ENCODE measurements around the gene DDAH1.

The DDAH1 gene

GRCh38 chr1:85328713-85329397 lies 136.1 kb downstream of the DDAH1 start:
- no peak for DNase-seq (ENCODE audit: low spot score)

- no peak for DNase-seq (ENCODE audit: low spot score)
Observed at GRCh38 chr1:85327759-85328158, 137.2 kb downstream of the DDAH1 start.

- no peak for DNase-seq (ENCODE audit: low spot score)
Observed at GRCh38 chr1:85326851-85327250, 138.1 kb downstream of the DDAH1 start.

DNA sequence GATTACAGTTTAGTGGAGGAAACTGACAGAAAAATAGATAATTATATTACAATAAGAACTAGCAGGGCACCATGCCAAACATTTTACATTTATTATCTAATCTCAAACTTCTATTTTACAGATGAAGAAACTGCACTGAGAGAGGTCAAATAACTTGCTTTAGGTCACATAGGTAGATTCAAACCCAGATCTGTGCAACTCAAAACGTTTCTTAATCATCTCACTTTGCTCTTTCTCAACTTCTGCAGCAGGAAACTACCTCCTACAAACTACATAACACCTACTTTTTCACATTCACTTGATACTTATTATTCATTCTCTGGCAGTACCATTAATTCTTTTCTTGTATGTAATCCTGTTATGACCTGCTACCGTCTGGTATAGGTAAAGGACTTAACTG lies 138.6 kb downstream of the DDAH1 start:
- no peak for DNase-seq (ENCODE audit: low spot score)

GRCh38 chr1:85325920-85326319 lies 139.0 kb downstream of the DDAH1 start:
- DNase-seq (ENCODE audit: low spot score), result no peak

DNA sequence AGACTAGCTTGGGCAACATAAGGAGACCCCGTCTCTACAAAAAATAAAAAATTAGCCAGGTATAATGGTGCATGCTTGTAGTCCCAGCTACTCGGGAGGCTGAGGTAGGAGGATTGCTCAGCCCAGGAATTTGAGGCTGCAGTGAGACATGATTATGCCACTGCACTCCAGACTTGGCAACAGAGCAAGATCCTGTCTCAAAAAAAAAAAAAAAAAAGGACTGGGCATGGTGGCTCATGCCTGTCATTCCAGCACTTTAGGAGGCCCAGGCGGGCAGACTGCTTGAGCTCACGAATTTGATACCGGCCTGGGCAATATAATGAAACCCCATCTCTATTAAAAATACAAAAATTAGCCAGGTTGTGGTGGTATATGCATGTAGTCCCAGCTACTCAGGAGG lies 141.2 kb downstream of the DDAH1 start:
- DNase-seq (ENCODE audit: low spot score), result no peak

DNA sequence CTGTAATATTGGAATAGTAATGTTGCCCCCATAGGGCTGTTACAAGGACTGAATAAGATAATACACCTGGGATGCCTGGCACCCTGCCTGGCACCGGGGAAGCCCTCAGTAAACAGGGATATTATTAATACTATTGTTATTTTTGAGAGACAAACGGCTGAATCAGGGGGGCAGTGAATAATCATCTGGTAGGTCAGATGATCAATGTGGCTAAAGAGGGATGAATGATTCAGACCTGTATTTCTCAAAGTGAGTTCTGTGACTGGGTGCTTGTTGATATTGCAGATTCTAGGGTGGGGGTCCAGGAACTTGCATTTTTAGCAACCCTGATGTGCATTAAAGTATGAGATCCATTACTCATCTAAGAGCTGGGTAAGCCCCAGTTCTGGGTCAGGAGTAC lies 142.3 kb downstream of the DDAH1 start:
- no peak for DNase-seq (ENCODE audit: low spot score)

DNA sequence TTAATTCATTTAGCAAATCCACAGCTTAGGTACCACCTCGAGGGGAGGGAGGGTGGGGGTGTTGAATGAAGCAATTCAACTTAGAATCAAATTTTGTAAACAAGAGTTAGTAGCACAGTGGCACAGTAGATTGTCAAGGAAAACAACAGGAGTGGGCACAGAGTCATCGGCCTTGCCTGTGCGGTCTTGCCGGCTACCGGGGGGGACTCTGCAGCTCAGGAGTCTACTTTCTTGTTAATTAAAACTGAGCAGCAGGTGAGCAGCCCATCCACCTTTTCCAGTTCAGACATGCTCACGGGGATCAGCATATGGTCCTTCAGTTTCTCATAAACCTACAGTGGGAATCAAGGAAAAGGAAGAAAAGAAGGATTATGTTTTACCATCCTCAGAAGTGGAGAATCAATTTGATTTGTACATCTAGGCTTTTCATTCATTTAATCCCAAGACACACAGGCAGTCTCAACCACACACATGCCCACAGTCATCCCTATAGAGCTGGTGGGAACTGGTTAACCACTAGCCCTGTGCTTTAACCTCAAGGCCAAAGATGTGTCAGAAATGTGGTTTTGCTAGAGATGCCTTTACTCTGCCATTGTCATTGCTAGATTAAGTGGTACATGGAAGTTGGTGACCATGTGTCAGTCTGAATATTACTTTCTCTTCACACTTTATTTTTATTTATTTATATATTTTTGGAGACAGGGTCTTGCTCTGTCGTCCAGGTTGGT lies 143.6 kb downstream of the DDAH1 start:
- peak; percentile 86 for DNase-seq (ENCODE audit: low spot score)

- no peak for DNase-seq (ENCODE audit: low spot score)
Observed at GRCh38 chr1:85320371-85321131, 144.4 kb downstream of the DDAH1 start.

GRCh38 chr1:85319931-85320330 lies 145.0 kb downstream of the DDAH1 start:
- no peak for DNase-seq (ENCODE audit: low spot score)

DNA sequence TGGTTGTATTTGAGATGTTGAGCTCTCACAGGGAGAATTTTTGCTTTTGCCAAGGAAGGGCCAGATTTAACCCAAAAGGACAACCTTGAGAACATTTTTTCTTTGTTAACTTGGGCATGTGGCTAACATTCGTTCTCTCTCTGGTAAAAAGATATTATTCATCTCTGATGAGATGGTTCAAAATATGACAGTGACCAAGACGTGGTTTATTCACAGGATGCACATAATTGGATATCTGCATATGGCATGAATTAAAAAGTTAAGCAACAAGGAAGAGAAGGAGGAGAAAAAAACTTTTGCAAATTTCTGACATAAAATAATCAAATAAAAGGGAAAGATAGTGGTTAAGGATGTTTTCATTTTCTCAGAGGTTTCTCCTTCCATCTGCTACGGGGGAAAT lies 145.5 kb downstream of the DDAH1 start:
- DNase-seq (ENCODE audit: low spot score), result no peak

DNA sequence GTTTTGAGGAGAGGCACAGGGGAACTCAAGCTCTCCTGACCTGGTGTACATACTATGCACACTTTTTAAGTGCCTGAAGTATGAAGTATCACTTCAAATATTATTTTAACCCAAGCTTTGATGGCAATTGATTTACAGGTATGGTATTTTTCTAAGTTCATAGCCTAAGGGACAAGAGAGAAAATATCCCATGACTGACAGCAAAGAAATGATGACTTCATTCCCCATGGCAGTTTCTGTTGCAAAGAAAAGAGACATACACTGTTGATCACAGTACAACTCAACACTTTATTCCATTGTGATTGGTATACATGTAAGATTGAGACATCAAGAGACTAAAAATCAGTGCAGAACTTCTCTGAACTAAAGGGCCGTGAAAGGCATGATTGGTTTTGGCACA lies 146.7 kb downstream of the DDAH1 start:
- no peak for DNase-seq (ENCODE audit: low spot score)

DNA sequence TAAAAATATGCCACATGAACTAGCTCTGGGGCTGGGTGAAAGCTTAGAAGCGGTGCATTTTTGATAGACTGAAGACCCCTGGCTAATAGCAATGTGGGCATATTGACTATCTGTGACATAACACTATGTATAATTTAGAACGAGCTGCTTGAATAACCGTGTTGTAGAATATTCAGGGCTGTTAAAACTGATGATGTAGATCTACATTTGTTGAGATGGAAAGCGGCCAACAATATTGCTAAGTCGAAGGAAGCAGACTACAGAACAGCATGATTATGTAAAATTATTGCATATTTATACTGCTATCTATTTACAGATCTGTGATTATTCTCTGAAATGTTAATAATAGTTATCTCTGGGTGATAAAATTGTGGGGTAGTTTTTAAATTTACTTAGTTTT lies 147.4 kb downstream of the DDAH1 start:
- DNase-seq (ENCODE audit: low spot score), result no peak

- no peak for DNase-seq (ENCODE audit: low spot score)
Observed at GRCh38 chr1:85316321-85316720, 148.6 kb downstream of the DDAH1 start.

DNA sequence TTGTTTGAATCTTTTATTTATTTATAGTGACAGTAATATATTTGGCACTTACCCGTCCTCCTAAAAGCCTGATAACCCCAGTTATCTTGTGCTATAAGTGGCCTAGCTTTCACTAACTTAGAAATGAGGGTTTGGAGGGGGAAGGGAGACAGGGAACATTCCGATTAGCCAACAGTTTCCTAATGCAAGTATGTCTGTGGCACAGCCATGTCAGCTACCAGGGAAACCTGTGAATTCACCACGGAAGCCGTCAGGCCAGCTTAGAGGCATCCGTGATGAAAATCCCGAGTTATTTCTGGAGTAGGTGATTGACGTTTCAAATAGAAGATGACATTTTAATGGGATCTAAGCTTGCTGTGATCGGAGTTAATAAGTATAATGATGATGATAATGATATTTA lies 149.2 kb downstream of the DDAH1 start:
- no peak for DNase-seq (ENCODE audit: low spot score)

DNA sequence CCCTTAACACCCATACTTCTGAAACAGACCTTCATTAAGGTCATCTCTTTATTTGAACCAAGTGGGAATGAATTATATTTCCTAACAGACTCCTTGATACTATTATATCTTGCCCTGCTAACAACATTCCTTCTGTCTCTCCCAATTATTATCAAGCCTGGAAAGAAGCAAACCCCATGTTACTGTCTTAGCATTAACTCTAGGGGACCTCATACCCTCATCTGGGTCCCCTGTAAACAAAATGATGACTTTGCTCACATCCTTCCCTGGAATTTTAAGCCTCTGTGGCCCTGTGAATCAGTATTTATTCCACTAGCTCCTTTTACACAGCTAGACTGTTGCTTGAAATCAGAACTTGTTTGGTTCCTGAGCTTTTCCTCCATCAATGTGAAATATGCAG lies 150.2 kb downstream of the DDAH1 start:
- no peak for DNase-seq (ENCODE audit: low spot score)

- DNase-seq (ENCODE audit: low spot score), result no peak
Observed at GRCh38 chr1:85313888-85314696, 150.9 kb downstream of the DDAH1 start.

- DNase-seq (ENCODE audit: low spot score), result no peak
Observed at GRCh38 chr1:85311818-85312217, 153.1 kb downstream of the DDAH1 start.

DNA sequence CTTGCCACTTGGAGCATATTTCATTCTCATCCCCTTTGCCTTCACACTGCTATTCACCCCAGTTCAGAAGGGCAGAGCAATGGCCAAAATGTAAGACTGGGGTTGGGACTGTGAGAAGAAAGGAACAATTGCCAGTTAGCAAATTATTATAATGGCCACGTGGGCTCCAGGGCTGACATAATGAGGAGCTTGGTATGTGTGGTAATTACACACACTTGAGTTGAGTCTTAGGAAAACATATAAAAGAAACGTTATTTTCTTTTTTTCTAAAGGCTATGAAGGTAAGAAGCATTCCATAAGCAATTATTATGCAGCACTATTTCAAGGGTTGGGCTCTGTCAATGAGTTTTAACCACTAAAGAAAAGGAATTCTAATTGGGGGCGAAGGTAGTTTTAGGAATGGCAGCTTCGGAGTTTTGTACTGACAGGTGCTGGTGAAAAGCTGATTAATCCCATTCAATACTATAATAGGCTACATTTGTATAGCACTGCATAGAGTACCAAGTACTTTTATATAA lies 156.1 kb downstream of the DDAH1 start:
- no peak for DNase-seq (ENCODE audit: low spot score)

GRCh38 chr1:85307987-85308832 lies 156.7 kb downstream of the DDAH1 start:
- peak; percentile 54 for DNase-seq (ENCODE audit: low spot score)

- no peak for DNase-seq (ENCODE audit: low spot score)
Observed at GRCh38 chr1:85306236-85306635, 158.7 kb downstream of the DDAH1 start.
